ENCODE data around the gene CDC27.

CDC27 gene

GRCh38 chr17:47208744-47209488, 19.8 kb upstream of the CDC27 start, which contains the start of gene MYL4:
Gene MYL4, plus strand, starts transcription at chr17:47209348. Its CDS starts 75 bp downstream, at chr17:47209423.
- Histone ChIP-seq H4K20me1 (ENCODE audit: insufficient read depth, low read length, poor library complexity, severe bottlenecking) (no peaks in the 10 kb centered on the region), H3K9me2 (replicated peaks; ENCODE audit: low read depth, low read length) (no peaks in the 10 kb centered on the region), H3F3A (ENCODE audit: low read depth) (no peaks in the 10 kb centered on the region), H3K9ac (ENCODE audit: low read depth, low read length, poor library complexity, severe bottlenecking) (no peak within 1 kb of the TSS), H3K9me3 (ENCODE audit: insufficient read depth, low read depth, low read length) (no peaks in the 10 kb centered on the region), H3K4me1 (ENCODE audit: insufficient read depth, low read length, poor library complexity, severe bottlenecking) (peaks cover 22% of the 10 kb centered on the region), H3K27me3 (ENCODE audit: insufficient read depth, low read length, poor library complexity, severe bottlenecking) (no peaks in the 10 kb centered on the region), H3K36me3 (ENCODE audit: insufficient read depth, low read length) (no peaks in the 10 kb centered on the region), H3K79me2 (ENCODE audit: insufficient read depth, low read length) (no peaks in the 10 kb centered on the region), H2AFZ (ENCODE audit: low read length) (no peak within 1 kb of the TSS), H3K4me2 (ENCODE audit: low read depth, low read length, poor library complexity, severe bottlenecking) (no peak within 1 kb of the TSS), H3K4me3 (ENCODE audit: low read length, poor library complexity, severe bottlenecking) (no peak within 1 kb of the TSS)
- TF ChIP-seq, protein P1, sequence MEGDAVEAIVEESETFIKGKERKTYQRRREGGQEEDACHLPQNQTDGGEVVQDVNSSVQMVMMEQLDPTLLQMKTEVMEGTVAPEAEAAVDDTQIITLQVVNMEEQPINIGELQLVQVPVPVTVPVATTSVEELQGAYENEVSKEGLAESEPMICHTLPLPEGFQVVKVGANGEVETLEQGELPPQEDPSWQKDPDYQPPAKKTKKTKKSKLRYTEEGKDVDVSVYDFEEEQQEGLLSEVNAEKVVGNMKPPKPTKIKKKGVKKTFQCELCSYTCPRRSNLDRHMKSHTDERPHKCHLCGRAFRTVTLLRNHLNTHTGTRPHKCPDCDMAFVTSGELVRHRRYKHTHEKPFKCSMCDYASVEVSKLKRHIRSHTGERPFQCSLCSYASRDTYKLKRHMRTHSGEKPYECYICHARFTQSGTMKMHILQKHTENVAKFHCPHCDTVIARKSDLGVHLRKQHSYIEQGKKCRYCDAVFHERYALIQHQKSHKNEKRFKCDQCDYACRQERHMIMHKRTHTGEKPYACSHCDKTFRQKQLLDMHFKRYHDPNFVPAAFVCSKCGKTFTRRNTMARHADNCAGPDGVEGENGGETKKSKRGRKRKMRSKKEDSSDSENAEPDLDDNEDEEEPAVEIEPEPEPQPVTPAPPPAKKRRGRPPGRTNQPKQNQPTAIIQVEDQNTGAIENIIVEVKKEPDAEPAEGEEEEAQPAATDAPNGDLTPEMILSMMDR (conservative IDR thresholded peaks at IDR 0.05; ENCODE audit: low read length), result no peak
- no peak for TF ChIP-seq EZH2phosphoT487 (IDR thresholded peaks at IDR 0.05; ENCODE audit: borderline replicate concordance)

- Histone ChIP-seq H4K20me1 (ENCODE audit: insufficient read depth, low read length, poor library complexity, severe bottlenecking) (no peaks in the 10 kb centered on the region), H3K4me2 (ENCODE audit: low read depth, low read length, poor library complexity, severe bottlenecking) (no peak overlapping the region), H3K9me2 (replicated peaks; ENCODE audit: low read depth, low read length) (no peaks in the 10 kb centered on the region), H3K9me3 (ENCODE audit: insufficient read depth, low read depth, low read length) (no peaks in the 10 kb centered on the region), H2AFZ (ENCODE audit: low read length) (no peak overlapping the region), H3K27me3 (ENCODE audit: insufficient read depth, low read length, poor library complexity, severe bottlenecking) (no peaks in the 10 kb centered on the region), H3F3A (ENCODE audit: low read depth) (no peaks in the 10 kb centered on the region), H3K4me1 (ENCODE audit: insufficient read depth, low read length, poor library complexity, severe bottlenecking) (peaks cover 28% of the 10 kb centered on the region), H3K9ac (ENCODE audit: low read depth, low read length, poor library complexity, severe bottlenecking) (no peak overlapping the region), H3K36me3 (ENCODE audit: insufficient read depth, low read length) (no peaks in the 10 kb centered on the region), H3K4me3 (ENCODE audit: low read length, poor library complexity, severe bottlenecking) (no peak overlapping the region), H3K79me2 (ENCODE audit: insufficient read depth, low read length) (no peaks in the 10 kb centered on the region)
- TF ChIP-seq, protein P1 (conservative IDR thresholded peaks at IDR 0.05; ENCODE audit: low read length), result no peak
- TF ChIP-seq EZH2phosphoT487 (IDR thresholded peaks at IDR 0.05; ENCODE audit: borderline replicate concordance), result no peak
Measured at GRCh38 chr17:47207143-47208067, 18.3 kb upstream of the CDC27 start.

GRCh38 chr17:47205419-47205963, 16.4 kb upstream of the CDC27 start:
- no peaks in the 10 kb centered on the region for H3K36me3 ChIP-seq (ENCODE audit: insufficient read depth, low read length)
- TF ChIP-seq, protein P1 (conservative IDR thresholded peaks at IDR 0.05; ENCODE audit: low read length), result no peak
- TF ChIP-seq EZH2phosphoT487 (IDR thresholded peaks at IDR 0.05; ENCODE audit: borderline replicate concordance), result no peak
- no peaks in the 10 kb centered on the region for H3K79me2 ChIP-seq (ENCODE audit: insufficient read depth, low read length)
- no peaks in the 10 kb centered on the region for H3F3A ChIP-seq (ENCODE audit: low read depth)
- H3K9ac ChIP-seq (ENCODE audit: low read depth, low read length, poor library complexity, severe bottlenecking), result no peak overlapping the region
- no peaks in the 10 kb centered on the region for H3K9me3 ChIP-seq (ENCODE audit: insufficient read depth, low read depth, low read length)
- H3K27me3 ChIP-seq (ENCODE audit: insufficient read depth, low read length, poor library complexity, severe bottlenecking), result no peaks in the 10 kb centered on the region
- H3K9me2 ChIP-seq (replicated peaks; ENCODE audit: low read depth, low read length), result no peaks in the 10 kb centered on the region
- H3K4me2 ChIP-seq (ENCODE audit: low read depth, low read length, poor library complexity, severe bottlenecking), result no peak overlapping the region
- H3K4me1 ChIP-seq (ENCODE audit: insufficient read depth, low read length, poor library complexity, severe bottlenecking), result peaks cover 28% of the 10 kb centered on the region
- H2AFZ ChIP-seq (ENCODE audit: low read length), result no peak overlapping the region
- H3K4me3 ChIP-seq (ENCODE audit: low read length, poor library complexity, severe bottlenecking), result no peak overlapping the region
- no peaks in the 10 kb centered on the region for H4K20me1 ChIP-seq (ENCODE audit: insufficient read depth, low read length, poor library complexity, severe bottlenecking)

Data from Loucy (cell line).